GM21360 (cell line): ENCODE results near the gene FSIP1.

Experiments
- ATAC-seq: cut with Tn5 transposase; IDR thresholded peaks from one replicate; pipeline ENCODE4 v1.9.1; 2021; ENCODE audit warnings: mild to moderate bottlenecking, moderate library complexity; ENCODE audit not compliant: unreplicated experiment

Gene FSIP1

DNA sequence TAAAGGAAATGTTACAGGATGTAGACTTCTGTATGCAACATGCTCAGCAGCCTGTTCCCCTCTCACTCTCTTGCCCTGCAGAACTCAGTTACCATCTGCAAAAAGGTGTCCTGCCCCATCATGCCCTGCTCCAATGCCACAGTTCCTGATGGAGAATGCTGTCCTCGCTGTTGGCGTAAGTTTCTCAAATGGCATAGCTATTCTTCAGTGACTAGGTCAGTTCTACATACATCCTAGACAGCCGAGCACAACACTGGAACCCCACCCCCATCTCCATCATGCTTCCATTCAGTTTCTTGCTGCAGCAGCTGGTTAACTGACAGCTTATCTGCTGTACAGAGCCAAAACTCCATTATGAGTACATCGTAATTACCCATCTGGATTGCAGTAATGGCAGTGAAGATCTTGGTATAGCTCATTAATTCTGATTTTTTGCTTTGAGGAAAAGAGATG is 197.2 kb downstream of the FSIP1 start:
- ATAC-seq = no peak

- ATAC-seq = no peak
Measured at GRCh38 chr15:39584662-39585388, 197.8 kb downstream of the FSIP1 start.

GRCh38 chr15:39584266-39584659 is 198.4 kb downstream of the FSIP1 start:
- no peak for ATAC-seq

DNA sequence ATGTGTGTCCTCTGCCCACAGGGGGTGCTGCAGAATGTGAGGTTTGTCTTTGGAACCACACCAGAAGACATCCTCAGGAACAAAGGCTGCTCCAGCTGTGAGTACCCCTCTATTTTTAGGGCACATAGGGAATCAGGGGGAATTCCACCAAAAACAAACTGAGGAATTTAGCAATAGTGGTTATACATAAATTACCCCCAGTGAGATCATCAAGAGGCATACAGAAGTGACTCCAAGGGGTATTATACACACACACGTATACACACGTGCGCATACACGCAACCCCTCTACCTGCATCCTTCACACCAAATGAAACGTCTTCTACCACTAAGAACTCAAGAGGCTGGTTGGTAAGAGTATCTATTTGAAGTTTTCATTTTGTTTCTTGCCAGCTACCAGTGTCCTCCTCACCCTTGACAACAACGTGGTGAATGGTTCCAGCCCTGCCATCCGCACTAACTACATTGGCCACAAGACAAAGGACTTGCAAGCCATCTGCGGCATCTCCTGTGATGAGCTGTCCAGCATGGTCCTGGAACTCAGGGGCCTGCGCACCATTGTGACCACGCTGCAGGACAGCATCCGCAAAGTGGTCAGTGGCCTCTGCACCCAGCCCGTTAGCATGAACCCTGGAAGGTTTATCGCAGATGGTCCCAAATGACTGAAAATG is 198.9 kb downstream of the FSIP1 start:
- no peak for ATAC-seq

- ATAC-seq = no peak
Measured at GRCh38 chr15:39582977-39583595, 199.6 kb downstream of the FSIP1 start.

DNA sequence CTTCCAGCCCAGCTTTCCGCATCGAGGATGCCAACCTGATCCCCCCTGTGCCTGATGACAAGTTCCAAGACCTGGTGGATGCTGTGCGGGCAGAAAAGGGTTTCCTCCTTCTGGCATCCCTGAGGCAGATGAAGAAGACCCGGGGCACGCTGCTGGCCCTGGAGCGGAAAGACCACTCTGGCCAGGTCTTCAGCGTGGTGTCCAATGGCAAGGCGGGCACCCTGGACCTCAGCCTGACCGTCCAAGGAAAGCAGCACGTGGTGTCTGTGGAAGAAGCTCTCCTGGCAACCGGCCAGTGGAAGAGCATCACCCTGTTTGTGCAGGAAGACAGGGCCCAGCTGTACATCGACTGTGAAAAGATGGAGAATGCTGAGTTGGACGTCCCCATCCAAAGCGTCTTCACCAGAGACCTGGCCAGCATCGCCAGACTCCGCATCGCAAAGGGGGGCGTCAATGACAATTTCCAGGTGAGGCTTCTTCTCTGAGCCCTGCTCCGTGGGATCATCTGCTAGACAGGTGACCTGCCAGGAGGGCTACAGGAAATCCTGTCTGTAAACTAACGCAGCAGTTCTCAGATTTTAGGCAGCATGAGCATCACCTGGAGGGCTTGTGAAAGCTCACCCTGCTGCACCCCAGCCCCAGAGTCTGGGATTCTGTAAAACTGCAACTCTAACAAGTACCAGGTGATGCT is 200.2 kb downstream of the FSIP1 start:
- ATAC-seq = no peak

GRCh38 chr15:39581793-39582285 is 200.8 kb downstream of the FSIP1 start:
- ATAC-seq = no peak

DNA sequence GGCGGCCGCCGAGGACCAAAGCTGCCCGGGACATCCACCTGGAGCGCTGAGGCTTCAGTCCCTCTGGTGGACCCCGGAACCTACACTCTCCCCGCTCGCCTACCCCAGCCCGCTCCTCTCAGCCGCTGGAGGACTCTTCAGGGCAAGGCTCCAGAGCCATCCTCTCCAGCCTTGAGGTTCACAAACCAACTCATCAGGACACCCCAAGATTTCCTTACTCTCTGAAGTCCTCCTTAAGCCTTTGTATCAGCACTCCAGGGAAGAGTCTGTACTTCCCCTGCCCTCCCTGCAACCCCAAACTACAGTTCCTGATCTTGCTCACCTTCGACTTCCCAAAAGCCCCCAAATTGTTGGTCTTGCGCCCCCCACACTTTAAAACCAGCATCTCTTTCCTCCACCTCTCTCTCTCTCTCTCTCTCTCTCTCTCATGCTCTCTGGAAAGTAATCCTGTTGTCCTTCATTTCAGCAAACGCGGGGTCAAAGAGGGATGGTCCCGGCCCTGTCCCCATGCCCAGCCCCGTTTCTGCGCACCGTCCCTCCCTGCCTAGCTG is 201.3 kb downstream of the FSIP1 start:
- no peak for ATAC-seq

- ATAC-seq = peak; percentile 14
Measured at GRCh38 chr15:39580485-39581241, 202.0 kb downstream of the FSIP1 start, which contains the start of gene THBS1. THBS1 (plus strand) TSS chr15:39581079; CDS start chr15:39581858, 779 bp downstream.

DNA sequence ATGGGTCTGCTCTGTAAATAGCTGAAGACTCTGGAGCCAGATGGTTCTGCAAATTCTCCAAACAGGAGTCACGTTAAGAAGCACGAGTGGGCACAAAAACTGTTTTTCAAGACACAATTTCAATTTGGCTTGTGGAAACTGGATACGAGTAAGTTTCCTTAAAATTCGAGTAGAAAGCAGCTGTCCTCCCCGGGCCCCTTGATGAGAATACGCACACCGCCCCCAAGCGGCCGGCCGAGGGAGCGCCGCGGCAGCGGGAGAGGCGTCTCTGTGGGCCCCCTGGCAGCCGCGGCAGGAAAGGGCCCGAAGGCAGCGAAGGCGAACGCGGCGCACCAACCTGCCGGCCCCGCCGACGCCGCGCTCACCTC is 202.5 kb downstream of the FSIP1 start:
- ATAC-seq = peak; percentile 82

DNA sequence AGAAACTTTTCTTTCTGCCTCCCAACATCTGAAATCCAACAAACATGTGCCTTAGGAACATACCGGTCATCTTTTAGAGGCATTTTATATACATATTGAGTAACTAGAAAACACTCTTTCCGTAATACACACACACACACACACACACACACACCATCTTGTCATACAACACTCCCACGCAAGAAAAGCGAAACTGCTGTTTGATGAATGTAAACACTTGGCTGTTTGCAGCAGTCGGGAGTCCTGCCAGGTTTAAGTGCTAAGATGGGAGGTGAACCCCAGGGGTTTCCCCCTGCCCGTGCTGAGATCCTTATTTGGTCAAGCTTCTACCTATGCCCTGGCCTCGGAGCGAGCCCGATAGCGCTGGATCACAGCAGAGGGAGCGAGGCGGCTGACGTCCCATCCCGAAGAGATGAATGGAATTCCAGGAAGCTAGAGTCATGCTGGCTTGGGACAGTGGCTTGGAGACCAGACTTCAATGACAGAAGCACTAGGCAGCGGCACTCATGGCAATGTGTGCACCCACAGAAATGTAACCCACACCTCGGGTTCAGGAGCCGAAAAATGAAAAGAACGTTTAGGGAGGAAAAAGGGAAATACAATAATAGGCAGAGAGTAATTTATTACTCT is 203.0 kb downstream of the FSIP1 start:
- no peak for ATAC-seq

DNA sequence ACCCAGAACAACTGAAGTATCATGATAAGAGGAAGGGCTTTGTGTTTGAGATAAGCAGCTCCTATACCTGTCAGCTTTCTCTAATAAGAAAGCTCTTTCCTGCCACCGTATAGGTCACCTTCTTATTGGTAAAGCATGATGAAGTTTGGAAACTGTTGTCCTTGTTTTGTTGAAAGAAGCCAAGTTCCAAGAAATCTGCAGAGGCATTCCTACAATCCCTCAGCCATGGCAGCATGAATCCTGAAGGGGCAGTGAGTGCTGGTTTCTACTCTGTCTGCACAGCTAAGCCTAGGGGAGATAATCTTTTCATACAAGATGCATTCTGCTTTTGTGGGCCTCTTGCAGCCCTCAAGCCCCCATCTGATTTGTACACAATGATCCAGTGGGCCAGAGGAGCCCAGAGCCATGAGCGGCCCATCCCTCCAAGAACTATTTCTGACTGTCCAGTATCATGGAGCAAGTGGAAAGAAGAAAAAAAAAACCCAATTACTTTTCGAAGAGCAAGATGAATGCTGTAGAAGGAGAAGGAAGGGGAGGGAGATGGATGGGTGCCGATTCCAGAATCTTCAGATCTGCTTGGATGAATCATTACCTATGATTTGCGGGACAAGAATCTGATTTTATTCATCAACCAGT is 203.7 kb downstream of the FSIP1 start:
- no peak for ATAC-seq

DNA sequence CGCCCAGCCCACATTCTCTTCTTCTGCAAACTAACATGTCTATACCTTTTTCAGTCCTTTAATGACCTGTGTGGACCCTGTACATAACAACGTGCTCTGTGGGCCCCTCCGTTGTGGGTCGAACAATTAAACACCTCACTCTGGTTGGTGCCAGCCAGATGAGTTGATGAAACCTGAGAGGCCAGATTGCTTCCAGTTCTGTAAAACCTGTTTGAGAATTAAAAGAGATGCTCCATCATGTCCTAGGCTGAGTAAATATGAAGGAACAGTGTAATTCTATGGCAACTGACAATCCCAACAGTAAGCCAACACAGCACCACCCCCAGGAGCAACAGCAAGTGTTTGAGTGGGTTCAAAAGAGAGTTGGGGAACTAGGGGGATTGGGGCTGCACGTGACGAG is 207.5 kb downstream of the FSIP1 start:
- ATAC-seq = no peak

DNA sequence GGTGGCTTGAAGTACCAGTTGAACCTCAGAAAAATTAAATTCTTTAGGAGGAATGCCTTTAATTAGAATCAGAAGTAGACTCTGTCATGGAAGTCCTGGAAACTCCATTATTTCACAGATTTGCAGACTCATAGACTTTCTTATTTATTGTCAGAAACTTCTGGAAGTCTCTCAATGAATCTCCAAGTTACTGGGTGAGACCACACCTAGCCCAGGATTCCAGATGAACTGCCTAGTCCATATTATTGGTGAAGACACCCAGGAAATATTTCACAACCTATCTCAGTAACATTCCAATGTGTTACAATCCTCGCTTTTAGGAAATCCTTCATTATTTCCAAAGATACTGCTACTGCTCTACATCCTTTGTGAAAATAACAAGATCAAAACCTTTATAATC is 208.2 kb downstream of the FSIP1 start:
- ATAC-seq = no peak

- no peak for ATAC-seq
Measured at GRCh38 chr15:39573844-39574243, 208.8 kb downstream of the FSIP1 start.

- ATAC-seq = no peak
Measured at GRCh38 chr15:39573287-39573686, 209.4 kb downstream of the FSIP1 start.

- ATAC-seq = no peak
Measured at GRCh38 chr15:39565851-39566250, 216.8 kb downstream of the FSIP1 start.

DNA sequence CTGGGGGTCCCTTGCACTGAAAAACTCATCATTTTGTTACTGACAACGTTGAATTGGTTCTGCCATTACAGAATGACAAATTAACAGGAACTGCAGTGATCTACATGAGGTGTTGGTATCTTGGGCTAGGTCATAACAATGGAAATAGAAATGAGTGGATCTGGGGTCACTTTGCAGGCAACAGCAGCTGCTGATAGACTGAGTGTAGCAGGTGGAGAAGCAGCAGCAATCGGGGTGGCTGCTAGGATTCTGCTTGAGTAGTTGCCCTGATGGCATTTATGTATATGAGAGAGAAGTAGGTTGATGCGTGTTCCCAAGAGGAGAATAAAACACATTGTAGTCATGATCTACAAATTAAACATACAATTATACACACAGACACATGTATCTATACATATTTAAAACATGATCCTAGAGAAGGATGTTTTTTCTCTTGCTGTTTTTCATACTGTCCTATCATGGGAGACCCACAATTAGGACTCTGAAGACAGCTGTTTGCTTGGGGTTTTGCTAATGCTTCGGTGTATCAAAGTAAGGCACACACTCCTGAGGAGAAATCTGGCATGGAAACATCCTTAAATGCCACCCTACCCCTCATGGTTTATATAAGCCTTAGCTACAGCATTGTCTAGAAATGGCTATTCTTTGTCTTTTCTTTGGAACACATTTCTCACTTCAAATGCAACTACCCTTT is 217.5 kb downstream of the FSIP1 start:
- ATAC-seq = no peak

DNA sequence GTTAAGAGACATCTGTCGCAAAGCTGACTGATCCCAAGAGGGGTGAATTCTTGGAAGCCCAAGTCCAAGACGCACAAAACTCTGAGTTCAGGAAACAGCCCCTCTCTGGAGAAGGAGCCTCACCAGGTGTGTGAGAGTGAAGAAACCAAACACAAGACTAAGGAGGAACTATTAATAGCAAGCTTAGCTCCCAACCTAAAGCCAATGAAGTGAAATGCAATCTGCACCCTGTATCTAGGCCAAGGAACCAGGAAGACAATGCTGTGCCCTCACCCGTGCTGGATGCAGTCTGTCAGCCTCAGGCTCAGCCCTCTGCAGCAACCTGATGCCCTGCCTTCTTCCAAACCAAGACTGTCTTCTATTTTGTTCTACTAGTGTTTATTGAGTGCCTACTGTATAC is 224.2 kb downstream of the FSIP1 start:
- ATAC-seq = no peak
